ENCODE measurements around the gene TMEM186.
"Not testable (repeated sequence)": the region's sequence is repeated elsewhere in the genome, so short reads cannot be mapped to it uniquely, and the experiment has no call there.

The TMEM186 gene

GRCh38 chr16:8797364-8798173 is at the start of gene TMEM186, which contains the start of gene PMM2:
Gene TMEM186, minus strand, starts transcription at chr16:8797639. Its CDS starts 25 bp downstream, at chr16:8797614.
Gene PMM2, plus strand, starts transcription at chr16:8797839. Its CDS starts 44 bp downstream, at chr16:8797883.
- peak; percentile 93 for DNase-seq (ENCODE audit: low read depth in 2 of 2)

GRCh38 chr16:8847145-8847544 is 49.7 kb upstream of the TMEM186 start:
- no peak for DNase-seq (ENCODE audit: low read depth in 2 of 2)

- DNase-seq (ENCODE audit: low read depth in 2 of 2) = no peak
Measured at GRCh38 chr16:8846401-8846932, 49.0 kb upstream of the TMEM186 start.

- no peak for DNase-seq (ENCODE audit: low read depth in 2 of 2)
Measured at GRCh38 chr16:8845699-8846298, 48.4 kb upstream of the TMEM186 start.

- not testable (repeated sequence) for DNase-seq (ENCODE audit: low read depth in 2 of 2)
Measured at GRCh38 chr16:8843296-8843695, 45.9 kb upstream of the TMEM186 start.

GRCh38 chr16:8842016-8842415 is 44.6 kb upstream of the TMEM186 start:
- not testable (repeated sequence) for DNase-seq (ENCODE audit: low read depth in 2 of 2)

GRCh38 chr16:8837594-8837993 is 40.2 kb upstream of the TMEM186 start:
- DNase-seq (ENCODE audit: low read depth in 2 of 2) = not testable (repeated sequence)

- DNase-seq (ENCODE audit: low read depth in 2 of 2) = not testable (repeated sequence)
Measured at GRCh38 chr16:8836797-8837196, 39.4 kb upstream of the TMEM186 start.

GRCh38 chr16:8832717-8833105 is 35.3 kb upstream of the TMEM186 start:
- DNase-seq (ENCODE audit: low read depth in 2 of 2) = no peak

- DNase-seq (ENCODE audit: low read depth in 2 of 2) = no peak
Measured at GRCh38 chr16:8831871-8832716, 34.7 kb upstream of the TMEM186 start.

- no peak for DNase-seq (ENCODE audit: low read depth in 2 of 2)
Measured at GRCh38 chr16:8831450-8831849, 34.0 kb upstream of the TMEM186 start.

GRCh38 chr16:8828541-8829165 is 31.2 kb upstream of the TMEM186 start:
- no peak for DNase-seq (ENCODE audit: low read depth in 2 of 2)

GRCh38 chr16:8826278-8826879 is 28.9 kb upstream of the TMEM186 start:
- DNase-seq (ENCODE audit: low read depth in 2 of 2) = no peak

- DNase-seq (ENCODE audit: low read depth in 2 of 2) = no peak
Measured at GRCh38 chr16:8822403-8822802, 25.0 kb upstream of the TMEM186 start.

- DNase-seq (ENCODE audit: low read depth in 2 of 2) = no peak
Measured at GRCh38 chr16:8819411-8820034, 22.1 kb upstream of the TMEM186 start.

- no peak for DNase-seq (ENCODE audit: low read depth in 2 of 2)
Measured at GRCh38 chr16:8818504-8819270, 21.2 kb upstream of the TMEM186 start.

GRCh38 chr16:8816967-8817655 is 19.7 kb upstream of the TMEM186 start:
- DNase-seq (ENCODE audit: low read depth in 2 of 2) = no peak

GRCh38 chr16:8814095-8814806 is 16.8 kb upstream of the TMEM186 start:
- DNase-seq (ENCODE audit: low read depth in 2 of 2) = no peak
